HG02763 (cell line): ENCODE measurements around the gene SPARCL1.
A peak's percentile ranks its signal among the peaks of the same experiment; 100 is the strongest.
"Not testable (repeated sequence)": the region's sequence is repeated elsewhere in the genome, so short reads cannot be mapped to it uniquely, and the experiment has no call there.

ENCODE experiments used
- ATAC-seq: cut with Tn5 transposase; IDR thresholded peaks from one replicate; pipeline ENCODE4 v1.9.1; 2021; ENCODE audit warnings: mild to moderate bottlenecking, moderate library complexity; ENCODE audit not compliant: unreplicated experiment

SPARCL1 gene

DNA sequence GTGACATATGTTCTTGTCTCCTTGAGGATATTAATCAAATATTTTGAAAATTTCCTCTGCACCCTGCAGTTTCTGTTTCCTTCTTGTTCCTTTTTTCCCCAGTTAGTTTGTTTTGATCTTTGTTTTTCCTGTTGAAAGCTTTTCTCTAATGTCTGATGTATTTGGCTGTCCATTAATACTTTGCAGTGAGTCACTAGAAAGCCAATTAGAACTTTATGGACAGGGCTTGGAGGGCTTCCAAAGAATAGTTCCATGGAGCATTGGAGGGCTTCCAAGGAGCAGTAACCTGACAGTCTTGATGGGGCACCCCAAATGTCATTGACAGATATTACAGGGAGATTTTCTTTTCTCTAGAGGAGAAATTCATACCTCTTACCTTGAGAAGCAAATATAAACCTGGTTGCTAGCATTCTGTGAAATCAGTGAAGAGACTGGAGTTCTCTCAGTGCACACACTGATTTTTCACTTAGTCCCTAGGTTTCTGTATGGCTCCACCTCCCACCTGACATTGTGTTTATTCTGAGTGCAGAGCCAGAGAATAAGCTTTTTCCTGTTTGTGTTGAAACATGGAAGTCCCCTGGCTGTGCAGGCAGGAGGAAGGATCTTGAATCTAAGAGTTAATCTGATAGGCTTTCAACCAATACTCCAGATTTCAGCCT, 26.5 kb downstream of the SPARCL1 start:
- ATAC-seq = no peak

DNA sequence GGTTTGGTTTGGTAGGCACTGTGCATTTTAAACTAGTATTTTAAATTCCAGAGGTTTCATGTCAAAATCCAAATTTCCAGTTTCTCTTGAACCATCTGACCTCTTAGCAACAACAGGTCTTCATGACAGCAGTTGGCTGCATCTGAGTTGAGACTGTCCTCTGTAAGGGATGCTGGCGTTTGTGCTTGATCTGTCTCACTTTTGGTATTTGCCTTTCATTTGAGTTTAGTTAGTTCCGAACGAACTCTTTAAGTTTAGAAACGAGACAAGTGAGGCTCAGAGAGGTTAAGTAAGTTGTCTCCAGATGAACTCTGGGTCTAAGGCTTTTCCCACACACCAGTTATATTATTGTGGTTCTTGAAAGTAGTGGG, 29.1 kb downstream of the SPARCL1 start:
- peak; percentile 25 for ATAC-seq

DNA sequence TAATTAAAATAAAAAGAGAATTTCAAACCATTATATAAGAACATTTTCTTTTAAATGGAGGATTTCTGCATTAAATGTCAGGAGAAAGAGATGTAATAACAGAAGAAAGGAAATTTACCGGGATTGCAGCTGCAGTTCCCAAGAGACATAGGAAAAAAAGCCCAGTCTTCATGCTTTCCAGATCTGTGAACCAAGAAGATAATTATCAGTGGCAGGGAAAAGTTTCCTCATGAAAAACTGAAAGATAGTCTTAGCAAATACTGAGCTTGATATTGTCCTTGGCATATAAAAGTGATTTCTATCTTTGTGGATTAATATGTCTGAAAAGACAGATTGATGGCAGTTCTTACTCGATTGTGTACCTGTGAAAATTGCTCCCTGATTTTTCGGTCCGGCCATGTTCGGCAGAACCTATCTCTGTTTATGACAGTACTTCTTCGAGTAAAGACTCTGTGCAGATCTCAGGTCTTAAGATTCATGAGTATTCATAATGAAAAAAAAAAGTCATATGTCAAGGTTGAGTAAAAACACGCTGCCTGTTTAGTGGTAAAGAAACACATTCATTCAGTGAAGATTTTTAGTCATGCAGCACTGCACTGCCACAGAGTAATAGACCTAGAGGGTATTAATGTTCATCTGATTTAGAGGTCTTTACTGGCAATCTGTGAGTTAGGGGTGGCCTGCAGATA, 29.6 kb downstream of the SPARCL1 start:
- peak; percentile 55 for ATAC-seq

DNA sequence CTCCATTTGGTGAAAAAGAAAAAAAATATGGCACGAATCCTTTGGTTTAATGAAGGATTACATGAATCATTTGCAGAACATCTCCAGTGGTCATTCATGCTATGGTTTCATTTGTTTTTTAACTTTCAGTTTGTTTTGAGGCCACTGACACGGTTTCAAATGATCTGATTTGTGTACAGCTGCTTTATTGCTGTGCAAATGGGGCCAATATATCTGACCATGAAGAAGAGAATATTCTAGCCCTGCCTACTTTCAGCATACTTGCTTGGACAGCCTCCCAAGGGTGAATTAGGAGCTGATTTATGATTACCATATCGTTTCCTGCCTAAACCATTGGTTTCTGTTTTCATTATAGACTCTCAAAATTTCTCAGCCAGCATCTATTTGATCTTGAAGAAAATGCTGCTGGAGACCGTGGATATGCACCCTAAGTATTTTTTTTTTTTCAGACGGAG, 30.7 kb downstream of the SPARCL1 start:
- peak; percentile 57 for ATAC-seq

DNA sequence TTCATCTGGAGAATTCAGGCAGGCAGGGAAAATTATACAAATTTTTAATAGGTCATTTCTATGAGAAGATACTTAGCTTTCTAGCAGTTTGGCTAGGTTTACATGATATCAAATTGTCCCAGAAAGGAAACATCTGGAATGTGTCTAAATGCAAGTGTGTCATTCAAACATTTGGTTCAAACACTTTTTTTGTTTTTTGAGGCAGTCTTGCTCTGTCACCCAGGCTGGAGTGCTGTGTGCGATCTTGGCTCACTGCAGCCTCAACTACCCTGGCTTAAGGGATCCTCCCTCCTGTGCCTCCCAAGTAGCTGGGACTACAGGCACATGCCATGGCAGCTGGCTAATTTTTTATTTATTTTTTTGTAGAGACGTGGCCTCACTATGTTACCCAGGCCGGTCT, 31.6 kb downstream of the SPARCL1 start:
- ATAC-seq = no peak

DNA sequence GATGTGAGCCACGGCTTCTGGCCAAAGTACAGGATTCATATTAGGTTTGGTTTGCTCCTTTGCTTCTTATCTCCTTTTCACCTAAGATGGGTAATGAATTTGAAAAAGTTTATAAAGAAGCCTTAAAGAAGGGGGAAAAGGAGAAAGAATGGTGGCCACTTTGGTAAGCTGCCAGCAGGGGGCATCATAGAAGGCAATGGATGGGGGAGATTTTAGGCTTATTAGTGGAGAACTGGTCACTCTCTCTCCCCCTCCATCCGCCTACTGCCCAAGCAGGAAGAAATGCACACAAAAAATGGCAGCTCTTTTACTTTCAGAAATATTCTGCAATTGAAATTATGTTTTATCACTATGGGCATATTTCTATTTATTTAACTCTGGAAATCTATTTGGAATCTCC, 32.0 kb downstream of the SPARCL1 start:
- ATAC-seq = no peak

DNA sequence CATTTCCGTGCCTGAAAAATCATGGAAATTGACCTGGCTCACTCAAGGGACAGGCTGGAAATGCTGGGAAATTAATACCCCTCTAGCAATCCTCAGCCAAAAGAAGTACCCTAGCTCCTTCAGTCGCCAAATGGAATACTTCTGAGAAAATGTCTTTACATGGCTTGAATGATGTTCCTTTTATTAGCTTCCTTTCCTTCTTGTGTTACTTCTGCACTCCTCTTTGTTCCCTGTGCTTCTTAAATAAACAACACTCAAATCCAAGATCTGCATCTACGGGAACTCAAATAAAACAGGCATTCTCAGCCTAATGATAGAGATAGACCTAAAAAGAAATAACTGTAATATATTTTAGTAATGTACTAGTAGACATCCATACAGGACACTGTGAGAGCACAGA, 36.1 kb downstream of the SPARCL1 start:
- ATAC-seq = no peak

DNA sequence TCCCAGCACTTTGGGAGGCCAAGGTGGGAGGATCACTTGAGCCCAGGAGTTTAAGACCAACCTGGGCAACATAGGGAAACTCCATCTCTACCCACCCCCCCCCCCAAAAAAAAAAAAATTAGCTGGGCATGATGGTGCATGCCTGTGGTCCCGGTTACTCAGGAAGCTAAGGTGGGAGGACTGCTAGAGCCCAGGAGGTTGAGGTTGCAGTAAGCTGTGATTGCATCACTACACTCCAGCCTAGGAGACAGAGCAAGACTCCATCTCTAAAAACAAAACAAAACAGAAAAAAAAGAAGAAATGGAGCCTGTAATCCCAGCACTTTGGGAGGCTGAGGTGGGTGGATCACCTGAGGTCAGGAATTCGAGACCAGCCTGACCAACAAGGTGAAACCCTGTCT, 37.3 kb downstream of the SPARCL1 start:
- ATAC-seq = not testable (repeated sequence)

DNA sequence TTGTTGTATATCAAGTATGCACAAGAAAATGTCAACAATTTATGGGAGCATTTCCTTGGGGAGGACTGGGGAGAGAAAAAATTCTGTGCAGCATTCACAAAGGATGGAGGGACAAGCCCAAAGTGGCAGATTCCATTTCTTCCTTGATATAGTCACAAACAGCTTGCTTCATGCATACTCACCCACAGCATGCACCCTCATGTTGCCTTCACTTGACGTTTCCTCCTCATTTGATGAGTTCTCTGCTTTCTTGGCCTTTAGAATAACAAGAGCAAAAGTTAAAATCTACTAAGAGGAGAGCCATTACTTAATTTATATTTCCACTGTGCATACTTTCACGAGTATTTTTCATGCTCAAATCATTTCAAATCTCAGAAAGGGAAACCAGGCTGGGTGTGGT, 37.7 kb downstream of the SPARCL1 start:
- no peak for ATAC-seq

DNA sequence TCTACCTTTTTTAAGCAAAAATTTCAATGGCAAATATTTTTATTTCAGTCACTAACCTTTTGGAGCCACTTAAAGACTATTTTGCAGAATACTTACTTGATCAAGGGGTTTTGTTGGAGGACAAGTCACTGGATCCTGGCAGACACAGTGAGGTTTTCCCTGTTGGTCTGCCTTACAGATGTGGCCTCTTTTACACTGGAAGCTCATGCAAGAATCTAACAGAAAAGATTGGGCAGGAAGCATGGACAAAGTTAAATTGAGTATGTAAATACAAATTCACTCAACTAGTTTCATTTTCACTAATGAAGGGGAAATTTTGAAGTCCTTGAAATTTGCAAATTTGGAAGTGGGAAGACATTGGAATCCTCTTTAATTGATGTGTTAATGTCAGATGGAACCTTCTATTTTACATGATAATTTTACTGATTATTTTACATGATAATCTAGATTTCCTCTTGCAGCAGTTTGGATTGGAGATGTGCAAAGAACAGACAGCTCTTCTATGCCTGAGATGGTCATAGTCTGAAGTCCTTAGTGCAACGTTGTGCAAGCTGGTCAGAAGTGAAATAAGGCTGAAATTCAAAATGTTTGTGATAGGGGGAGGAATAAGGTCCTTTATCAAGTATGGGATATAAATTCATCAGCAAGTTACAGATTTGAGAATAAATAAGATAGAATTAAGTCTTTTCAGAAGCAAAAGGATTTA, 38.4 kb downstream of the SPARCL1 start:
- ATAC-seq = no peak

DNA sequence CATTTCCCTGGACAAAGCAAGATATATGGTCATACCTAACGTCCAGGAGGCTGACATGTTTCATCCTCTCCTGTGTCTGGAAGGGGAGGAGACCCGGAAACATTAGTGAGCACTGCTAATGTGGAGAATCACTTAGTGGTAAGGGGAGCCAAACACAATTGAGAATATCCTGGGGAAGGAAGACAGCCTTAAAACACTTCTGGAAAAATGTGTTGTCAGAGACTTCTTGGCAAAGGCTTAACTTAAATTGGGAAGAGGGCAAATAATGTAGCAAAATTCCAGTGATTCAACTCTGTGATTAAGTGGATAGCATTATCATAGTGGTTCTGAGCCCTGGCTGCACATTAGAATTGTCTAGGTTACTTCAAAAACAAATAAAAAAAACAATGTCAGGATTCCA, 39.5 kb downstream of the SPARCL1 start:
- no peak for ATAC-seq

DNA sequence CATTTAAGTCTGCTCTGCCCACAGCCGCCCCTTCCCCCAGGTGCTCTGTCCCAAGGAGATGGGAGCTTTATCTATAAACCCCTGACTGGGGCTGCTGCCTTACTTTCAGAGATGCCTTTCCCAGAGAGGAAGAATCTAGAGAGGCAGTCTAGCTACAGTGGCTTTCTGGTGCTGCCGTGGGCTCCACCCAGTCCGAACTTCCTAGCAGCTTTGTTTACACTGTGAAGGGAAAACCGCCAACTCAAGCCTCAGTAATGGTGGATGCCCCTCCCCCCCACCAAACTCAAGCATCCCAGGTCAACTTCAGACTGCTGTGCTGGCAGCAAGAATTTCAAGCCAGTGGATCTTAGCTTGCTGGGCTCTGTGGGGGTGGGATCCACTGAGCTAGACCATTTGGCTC, 40.5 kb downstream of the SPARCL1 start:
- not testable (repeated sequence) for ATAC-seq

DNA sequence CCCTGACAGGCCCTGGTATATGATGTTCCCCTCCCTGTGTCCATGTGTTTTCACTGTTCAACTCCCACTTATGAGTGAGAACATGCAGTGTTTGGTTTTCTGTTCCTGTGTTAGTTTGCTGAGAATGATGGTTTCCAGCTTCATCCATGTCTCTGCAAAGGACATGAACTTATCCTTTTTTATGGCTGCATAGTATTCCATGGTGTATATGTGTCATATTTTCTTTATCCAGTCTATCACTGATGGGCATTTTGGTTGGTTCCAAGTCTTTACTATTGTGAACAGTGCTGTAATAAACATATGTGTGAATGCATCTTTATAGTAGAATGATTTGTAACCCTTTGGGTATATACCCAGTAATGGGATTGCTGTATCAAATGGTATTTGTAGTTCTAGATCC, 45.9 kb downstream of the SPARCL1 start:
- ATAC-seq = not testable (repeated sequence)

DNA sequence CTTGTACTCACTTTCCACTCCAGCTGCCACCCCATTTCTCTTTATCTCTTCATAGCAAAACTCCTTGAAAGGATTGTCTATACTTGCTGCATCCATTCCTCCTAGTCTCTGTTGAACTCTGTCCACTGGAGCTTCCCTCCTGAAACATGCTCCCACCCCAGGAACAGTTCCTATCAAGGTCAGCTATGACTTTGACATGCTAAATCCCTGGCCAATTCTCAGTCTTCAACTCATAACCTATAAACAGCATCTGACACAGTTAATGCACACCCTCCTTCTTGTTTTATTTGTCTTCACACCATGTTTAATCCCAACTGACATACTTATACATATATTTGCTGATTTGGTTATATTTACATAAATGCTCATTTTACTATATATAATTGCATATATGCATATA, 47.8 kb downstream of the SPARCL1 start:
- no peak for ATAC-seq

DNA sequence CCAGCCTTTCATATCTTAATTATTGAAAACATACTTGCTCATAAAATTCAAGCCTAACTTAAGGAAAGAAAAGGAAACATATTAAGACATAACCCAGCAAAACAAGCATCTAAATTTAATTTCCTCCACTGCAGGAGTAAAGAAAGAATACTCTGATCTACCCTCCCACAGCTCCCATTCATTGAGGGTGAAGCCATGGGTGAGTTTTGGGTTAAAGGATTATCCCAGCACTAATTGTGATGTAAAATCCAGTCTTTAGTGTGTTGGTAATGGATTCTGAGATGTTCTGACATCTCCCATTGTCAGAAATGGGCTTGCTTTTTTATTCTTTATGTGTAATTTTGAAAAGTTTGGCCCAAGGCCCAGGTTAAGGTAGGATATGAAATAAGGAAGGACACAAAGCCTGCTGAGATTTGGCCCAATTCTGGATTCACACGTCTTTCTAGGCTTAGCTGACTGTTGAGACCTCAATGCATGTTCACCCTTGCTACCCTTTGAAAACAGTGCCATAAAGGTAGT, 50.4 kb downstream of the SPARCL1 start:
- ATAC-seq = no peak

DNA sequence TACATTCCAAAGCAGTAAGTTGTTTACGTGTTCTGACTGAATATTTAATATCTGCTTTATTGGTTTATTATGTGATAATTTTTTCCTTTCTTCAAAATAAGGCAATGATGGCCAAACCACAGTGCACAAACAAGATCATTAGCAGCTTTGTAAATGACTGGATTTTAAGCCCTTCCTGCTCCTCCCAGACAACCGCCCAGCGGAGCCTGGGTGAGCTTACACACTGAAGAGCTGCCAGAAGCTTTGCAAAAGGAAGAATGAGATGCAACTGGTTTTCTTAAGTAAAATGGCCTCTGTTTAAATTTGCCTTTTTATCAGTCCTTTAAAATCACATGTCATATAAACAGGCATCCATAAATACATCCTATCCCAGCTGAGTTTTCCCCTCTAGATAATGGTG, 52.2 kb downstream of the SPARCL1 start:
- ATAC-seq = no peak

DNA sequence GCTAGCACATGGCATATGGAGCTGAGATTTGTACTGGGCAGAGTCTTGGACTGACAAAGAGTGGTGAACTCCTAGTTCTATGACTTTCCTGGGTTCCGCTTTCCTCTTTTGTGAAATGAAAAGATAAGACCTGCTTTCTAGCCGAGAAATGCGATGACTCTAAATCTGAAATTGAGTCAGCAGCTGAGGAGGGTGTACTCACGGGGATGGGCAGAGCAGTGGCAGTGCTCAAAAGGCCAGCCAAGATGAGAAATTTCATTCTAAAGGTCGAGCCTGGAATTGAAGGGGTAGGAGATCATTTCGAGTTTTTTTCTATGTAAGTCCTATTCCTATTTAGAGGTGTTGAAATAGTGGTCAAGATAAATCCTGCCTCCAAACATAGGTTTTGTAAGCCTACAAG, 59.8 kb downstream of the SPARCL1 start:
- no peak for ATAC-seq

DNA sequence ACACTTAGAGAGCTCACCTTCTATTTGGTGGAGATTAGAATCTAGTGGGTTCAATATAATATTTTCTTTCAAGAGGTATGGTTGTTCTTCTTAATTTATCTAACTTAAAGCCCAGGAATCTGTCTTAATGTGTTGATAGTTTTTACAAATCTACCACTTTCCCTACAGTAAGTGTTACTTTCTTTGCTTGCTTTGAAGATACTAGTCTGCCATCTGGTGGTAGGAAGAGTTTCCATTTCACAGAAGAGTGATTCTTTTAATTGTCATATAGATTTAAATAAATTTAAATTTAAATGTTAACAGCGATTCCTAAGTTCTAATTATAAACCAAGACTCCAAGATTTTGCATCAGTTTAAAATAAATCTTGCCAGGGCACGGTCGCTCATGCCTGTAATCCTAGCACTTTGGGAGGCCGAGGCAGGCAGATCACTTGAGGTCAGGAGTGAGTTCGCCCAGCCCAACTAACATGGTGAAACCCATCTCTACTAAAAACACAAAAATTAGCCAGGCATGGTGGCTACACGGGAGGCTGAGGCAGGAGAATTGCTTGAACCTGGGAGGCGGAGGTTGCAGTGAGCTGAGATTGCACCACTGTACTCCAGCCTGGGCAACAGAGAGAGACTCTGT, 63.3 kb downstream of the SPARCL1 start:
- no peak for ATAC-seq

DNA sequence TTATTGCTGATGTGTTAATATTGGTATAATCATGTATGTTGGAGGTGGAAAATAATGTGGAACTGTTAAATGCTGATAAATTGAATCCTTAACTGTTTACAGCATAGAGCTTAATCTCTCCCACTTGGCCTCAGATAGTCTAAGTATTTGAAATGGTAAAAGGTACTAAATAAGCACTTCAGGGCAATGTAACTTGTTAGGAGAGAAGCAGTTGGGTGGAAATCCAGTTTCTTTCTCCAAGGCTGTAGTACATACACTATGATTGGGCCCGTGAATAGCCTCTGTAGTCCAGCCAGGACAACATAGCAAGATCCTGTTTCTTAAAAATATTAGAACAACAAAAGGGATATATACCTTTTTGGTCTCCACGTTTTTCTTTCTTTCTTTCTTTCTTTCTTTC, 67.1 kb downstream of the SPARCL1 start:
- ATAC-seq = no peak

DNA sequence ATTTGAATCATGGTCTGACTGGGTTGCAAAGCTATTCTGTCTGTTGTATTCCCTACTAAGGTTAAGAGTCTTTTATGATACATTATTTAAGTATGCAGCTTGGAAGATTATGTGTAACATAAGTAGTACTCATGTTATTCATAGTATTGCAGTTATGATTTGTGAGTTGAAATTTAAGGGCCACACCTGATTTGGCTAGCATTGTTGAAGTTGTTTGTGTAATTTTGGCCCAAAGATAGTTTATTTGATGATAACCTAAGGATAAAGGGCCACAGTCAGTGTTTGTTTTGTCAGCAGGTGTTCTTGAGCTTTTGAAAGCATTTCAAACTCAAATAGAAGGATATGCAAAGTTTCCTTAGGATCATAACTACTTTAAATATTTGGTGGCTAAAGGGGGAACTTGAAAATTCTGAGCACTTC, 67.9 kb downstream of the SPARCL1 start:
- peak; percentile 58 for ATAC-seq

DNA sequence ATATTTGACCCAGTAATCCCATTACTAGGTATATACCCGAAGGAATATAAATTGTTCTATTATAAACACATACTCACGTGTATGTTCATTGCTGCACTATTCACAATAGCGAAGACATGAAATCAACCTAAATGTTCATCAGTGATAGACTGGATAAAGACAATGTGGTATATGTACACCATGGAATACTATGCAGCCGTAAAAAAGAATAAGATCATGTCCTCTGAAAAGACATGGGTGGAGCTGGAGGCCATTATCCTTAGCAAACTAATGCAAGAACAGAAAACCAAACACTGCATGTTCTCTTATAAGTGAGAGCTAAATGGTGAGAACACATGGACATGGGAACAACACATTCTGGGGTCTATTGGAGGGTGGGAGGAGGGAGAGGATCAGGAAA, 70.3 kb downstream of the SPARCL1 start:
- no peak for ATAC-seq
